ENCODE results near the gene SLC6A18. TPM values are rescaled to one million over a fixed set of nuclear protein-coding genes. Genes with fewer than 3 reads are reported as not detected.

Gene SLC6A18
- total and polyA plus RNA-seq, 9 of the 15 experiments (the other 6 are each of a cell fraction or from before 2014, with no cell fraction given), result not detected

GRCh38 chr5:1199649-1200494 lies 25.3 kb upstream of the SLC6A18 start (continued):
- no peak for TF ChIP-seq ZBTB49 (CRISPR knock-in tag; IDR thresholded peaks at IDR 0.05; ENCODE audit: borderline replicate concordance)
- TF ChIP-seq TEAD1 (CRISPR knock-in tag; IDR thresholded peaks at IDR 0.05), result peak; percentile 14 to 25; a peak in 3 of 4 replicates
- TF ChIP-seq TFAM (CRISPR knock-in tag; conservative IDR thresholded peaks at IDR 0.05), result no peak
- peak; percentile 64; the same call in 1 of the 2 replicates for TF ChIP-seq NR2F6 (CRISPR knock-in tag; IDR thresholded peaks at IDR 0.05)
- TF ChIP-seq CEBPZ (IDR thresholded peaks at IDR 0.05; ENCODE audit: borderline replicate concordance, low read depth, low read length), result no peak
- TF ChIP-seq ATF1 (CRISPR knock-in tag; IDR thresholded peaks at IDR 0.05), result no peak
- TF ChIP-seq ATF1 (tag; IDR thresholded peaks at IDR 0.05), result peak; percentile 55; the same call in 1 of the 2 replicates
- peak; percentile 74 for TF ChIP-seq KLF16 (IDR thresholded peaks at IDR 0.05)
- peak; percentile 86 for TF ChIP-seq CREM (IDR thresholded peaks at IDR 0.05; ENCODE audit: low read depth)
- TF ChIP-seq RBM39 (optimal IDR thresholded peaks at IDR 0.05; ENCODE audit: low read depth, low read length), result no peak
- TF ChIP-seq ZNF445 (CRISPR knock-in tag; IDR thresholded peaks at IDR 0.05; ENCODE audit: low read depth), result 0 out of 2 replicates have a peak, but pooled peaks have one; percentile 45
- TF ChIP-seq ZNF347 (CRISPR knock-in tag; IDR thresholded peaks at IDR 0.05; ENCODE audit: low read depth), result no peak
- TF ChIP-seq E2F3 (CRISPR knock-in tag; IDR thresholded peaks at IDR 0.05), result no peak
- TF ChIP-seq RERE (CRISPR knock-in tag; IDR thresholded peaks at IDR 0.05; ENCODE audit: borderline replicate concordance), result no peak
- peak; percentile 91 for TF ChIP-seq SMARCA5 (IDR thresholded peaks at IDR 0.05)
- peak; percentile 40; the same call in 1 of the 2 replicates for TF ChIP-seq TAL1 (IDR thresholded peaks at IDR 0.05)
- TF ChIP-seq STAG1 (CRISPR knock-in tag; IDR thresholded peaks at IDR 0.05; ENCODE audit: borderline replicate concordance), result no peak
- TF ChIP-seq CTBP1 (IDR thresholded peaks at IDR 0.05; ENCODE audit: borderline replicate concordance), result peak; percentile 77

Data from K562 (cell line).